ENCODE data around the gene FNTB. TPM values are rescaled to one million over a fixed set of nuclear protein-coding genes. Genes with fewer than 3 reads are reported as not detected.

FNTB gene
- total RNA-seq, 5 donors from 2014 or later (not counting 1 experiment from before 2014, with no cell fraction given): 9.6 to 14.2 (median 10.4) TPM

- no peak overlapping the region for H3K4me3 ChIP-seq (ENCODE audit: control insufficient read depth in 1 of 2, extremely low read depth in 1 of 2, low read length in 1 of 2)
- H3K4me3 Mint-ChIP-seq: no peak overlapping the region
- H3K9me3 ChIP-seq: no peaks in the 10 kb centered on the region
- no peak overlapping the region for H3K27ac ChIP-seq (ENCODE audit: low read length)
- DNase-seq: no peak
- H3K36me3 Mint-ChIP-seq: no peaks in the 10 kb centered on the region
- CTCF ChIA-PET: interaction anchor here in 1 of 2 donors (0.7 kb wide), 1 partner anchor 543 kb away, joined by 3 read pairs; no protein-coding TSS in a partner anchor
- no peaks in the 10 kb centered on the region for H3K9me3 Mint-ChIP-seq
- no peaks in the 10 kb centered on the region for H3K27me3 Mint-ChIP-seq
- peaks cover 10 to 12% of the 10 kb centered on the region in 2 experiments for H3K4me1 ChIP-seq (ENCODE audit: control insufficient read depth in 1 of 2, extremely low read depth in 1 of 2, insufficient read depth in 2 of 2, low read length in 2 of 2)
- WGBS (ENCODE audit: insufficient coverage): no CpG with 5 or more reads among the region's 2 CpGs
- peaks cover 27 to 43% (median 27%) of the 10 kb centered on the region in 3 donors for H3K4me1 Mint-ChIP-seq
- H3K27ac Mint-ChIP-seq: no peak overlapping the region
- ATAC-seq (replicated peaks in 1 of 4): no peak
- H3K36me3 ChIP-seq (ENCODE audit: control insufficient read depth in 2 of 2, extremely low read depth in 1 of 2, insufficient read depth in 1 of 2, low read length in 1 of 2): no peaks in the 10 kb centered on the region
- POLR2A ChIA-PET: no interaction called here
- no peaks in the 10 kb centered on the region for H3K27me3 ChIP-seq (replicated peaks in 1 of 2; ENCODE audit: control insufficient read depth in 2 of 2, extremely low read depth in 1 of 2, insufficient read depth in 2 of 2, low read length in 1 of 2)
Observed at GRCh38 chr14:64994540-64994939, 7.8 kb downstream of the FNTB start.

DNA sequence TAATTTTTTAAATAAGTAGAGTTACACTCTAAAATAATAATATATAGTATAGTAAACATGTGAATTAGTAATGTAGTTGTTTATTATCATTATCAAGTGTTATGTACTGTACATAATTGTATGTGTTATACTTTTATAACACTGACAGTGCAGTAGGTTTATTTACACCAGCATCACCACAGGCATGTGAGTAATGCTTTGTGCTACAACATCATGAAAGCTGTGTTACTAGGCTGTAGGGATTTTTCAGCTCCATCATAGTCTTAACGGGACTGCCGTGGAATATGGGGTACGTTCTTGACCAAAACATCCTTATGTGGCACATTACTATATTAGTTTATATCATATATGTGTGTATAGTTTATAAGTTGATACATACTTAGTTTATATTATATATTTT is 8.6 kb downstream of the FNTB start:
- POLR2A ChIA-PET: no interaction called here
- no CpG with 5 or more reads among the region's 3 CpGs for WGBS (ENCODE audit: insufficient coverage)
- Histone ChIP-seq H3K36me3 (ENCODE audit: control insufficient read depth in 2 of 2, extremely low read depth in 1 of 2, insufficient read depth in 1 of 2, low read length in 1 of 2) (no peaks in the 10 kb centered on the region), H3K4me3 (ENCODE audit: control insufficient read depth in 1 of 2, extremely low read depth in 1 of 2, low read length in 1 of 2) (no peak overlapping the region), H3K4me1 (ENCODE audit: control insufficient read depth in 1 of 2, extremely low read depth in 1 of 2, insufficient read depth in 2 of 2, low read length in 2 of 2) (peaks cover 4 to 5% of the 10 kb centered on the region in 2 experiments), H3K9me3 (no peaks in the 10 kb centered on the region), H3K27me3 (replicated peaks in 1 of 2; ENCODE audit: control insufficient read depth in 2 of 2, extremely low read depth in 1 of 2, insufficient read depth in 2 of 2, low read length in 1 of 2) (no peaks in the 10 kb centered on the region), H3K27ac (ENCODE audit: low read length) (no peak overlapping the region)
- Mint-ChIP-seq H3K27me3 (no peaks in the 10 kb centered on the region), H3K27ac (no peak overlapping the region), H3K9me3 (no peaks in the 10 kb centered on the region), H3K36me3 (no peaks in the 10 kb centered on the region), H3K4me3 (no peak overlapping the region), H3K4me1 (peaks cover 19 to 37% (median 19%) of the 10 kb centered on the region in 3 donors)
- ATAC-seq (replicated peaks in 1 of 4) (no peak), DNase-seq (no peak)
- CTCF ChIA-PET: interaction anchor here in 1 of 2 donors (0.7 to 0.8 kb wide), 2 partner anchors 19 to 107 kb away, joined by 3 to 5 read pairs; partner anchors contain the start of gene MAX

- peak overlapping the region in 2 of 3 donors; percentile 14 to 65 for H3K4me3 Mint-ChIP-seq
- no peak overlapping the region for H3K4me3 ChIP-seq (ENCODE audit: control insufficient read depth in 1 of 2, extremely low read depth in 1 of 2, low read length in 1 of 2)
- no peaks in the 10 kb centered on the region for H3K36me3 Mint-ChIP-seq
Observed at GRCh38 chr14:64997108-64997794, 10.6 kb downstream of the FNTB start.

DNA sequence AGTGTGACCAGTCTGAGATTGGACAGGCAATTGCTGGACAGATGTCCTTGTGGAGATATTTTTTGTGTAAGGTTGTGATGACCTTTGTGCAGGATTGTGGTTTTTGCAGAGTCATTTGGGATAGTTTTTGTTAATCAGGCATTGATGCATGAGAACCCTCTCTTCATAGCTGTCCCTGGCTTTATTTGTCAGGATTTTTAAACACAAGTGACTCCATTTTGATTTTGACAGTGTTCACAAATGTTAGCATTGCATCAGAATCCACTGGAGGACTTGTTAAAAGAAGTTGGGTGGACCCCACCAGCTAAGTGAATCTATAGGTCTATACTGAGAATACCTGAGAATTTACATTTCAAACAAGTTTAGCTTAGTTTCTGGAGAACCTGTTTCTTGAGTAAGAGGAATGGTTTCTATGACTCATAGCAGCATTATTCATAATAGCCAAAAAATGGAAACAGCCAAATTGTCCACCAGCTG is 11.8 kb downstream of the FNTB start:
- CTCF ChIA-PET: interaction anchor here in 1 of 2 donors (1.0 kb wide), 1 partner anchor 22 kb away, joined by 3 read pairs; no protein-coding TSS in a partner anchor

More at GRCh38 chr14:64997108-64997794, 10.6 kb downstream of the FNTB start:
- ATAC-seq (replicated peaks in 1 of 4) (peak in 1 of 4 experiments; percentile 63), DNase-seq (no peak)
- POLR2A ChIA-PET: interaction anchor here in 1 of 2 donors (0.6 kb wide), 2 partner anchors 78 to 105 kb away, joined by 3 read pairs; partner anchors contain the start of gene MAX
- no peak overlapping the region for H3K27ac Mint-ChIP-seq
- H3K4me1 ChIP-seq (ENCODE audit: control insufficient read depth in 1 of 2, extremely low read depth in 1 of 2, insufficient read depth in 2 of 2, low read length in 2 of 2): no peaks in the 10 kb centered on the region
- 81% methylated on average over 4 of the region's 7 CpGs for WGBS (ENCODE audit: insufficient coverage)
- CTCF ChIA-PET: no interaction called here
- no peaks in the 10 kb centered on the region for H3K36me3 ChIP-seq (ENCODE audit: control insufficient read depth in 2 of 2, extremely low read depth in 1 of 2, insufficient read depth in 1 of 2, low read length in 1 of 2)
- H3K27me3 Mint-ChIP-seq: no peaks in the 10 kb centered on the region
- H3K4me1 Mint-ChIP-seq: peaks cover 4 to 20% (median 8%) of the 10 kb centered on the region in 3 donors
- no peaks in the 10 kb centered on the region for H3K27me3 ChIP-seq (replicated peaks in 1 of 2; ENCODE audit: control insufficient read depth in 2 of 2, extremely low read depth in 1 of 2, insufficient read depth in 2 of 2, low read length in 1 of 2)
- no peaks in the 10 kb centered on the region for H3K9me3 Mint-ChIP-seq
- H3K27ac ChIP-seq (ENCODE audit: low read length): no peak overlapping the region
- no peaks in the 10 kb centered on the region for H3K9me3 ChIP-seq

GRCh38 chr14:65000898-65001591 is 14.3 kb downstream of the FNTB start:
- Mint-ChIP-seq H3K4me3 (no peak overlapping the region), H3K27ac (no peak overlapping the region), H3K36me3 (peaks cover 15% of the 10 kb centered on the region), H3K9me3 (no peaks in the 10 kb centered on the region), H3K27me3 (no peaks in the 10 kb centered on the region), H3K4me1 (peaks cover 11 to 21% (median 12%) of the 10 kb centered on the region in 3 donors)
- Histone ChIP-seq H3K36me3 (ENCODE audit: control insufficient read depth in 2 of 2, extremely low read depth in 1 of 2, insufficient read depth in 1 of 2, low read length in 1 of 2) (peaks cover 2 to 4% of the 10 kb centered on the region in 2 donors), H3K9me3 (no peaks in the 10 kb centered on the region), H3K27me3 (replicated peaks in 1 of 2; ENCODE audit: control insufficient read depth in 2 of 2, extremely low read depth in 1 of 2, insufficient read depth in 2 of 2, low read length in 1 of 2) (no peaks in the 10 kb centered on the region), H3K4me1 (ENCODE audit: control insufficient read depth in 1 of 2, extremely low read depth in 1 of 2, insufficient read depth in 2 of 2, low read length in 2 of 2) (no peaks in the 10 kb centered on the region), H3K27ac (ENCODE audit: low read length) (no peak overlapping the region), H3K4me3 (ENCODE audit: control insufficient read depth in 1 of 2, extremely low read depth in 1 of 2, low read length in 1 of 2) (no peak overlapping the region)
- ChIA-PET POLR2A (no interaction called here), CTCF (interaction anchor here in 1 of 2 donors (0.7 kb wide), 1 partner anchor 19 kb away, joined by 3 read pairs; no protein-coding TSS in a partner anchor)
- no peak for DNase-seq
- WGBS (ENCODE audit: insufficient coverage): 100% methylated on average over 1 of the region's 6 CpGs
- ATAC-seq (replicated peaks in 1 of 4): no peak

More for the DNA sequence above, 11.8 kb downstream of the FNTB start:
- H3K4me3 Mint-ChIP-seq: no peak overlapping the region
- no peak for ATAC-seq (replicated peaks in 1 of 4)
- no peak overlapping the region for H3K27ac Mint-ChIP-seq
- Histone ChIP-seq H3K27me3 (replicated peaks in 1 of 2; ENCODE audit: control insufficient read depth in 2 of 2, extremely low read depth in 1 of 2, insufficient read depth in 2 of 2, low read length in 1 of 2) (no peaks in the 10 kb centered on the region), H3K4me3 (ENCODE audit: control insufficient read depth in 1 of 2, extremely low read depth in 1 of 2, low read length in 1 of 2) (no peak overlapping the region), H3K36me3 (ENCODE audit: control insufficient read depth in 2 of 2, extremely low read depth in 1 of 2, insufficient read depth in 1 of 2, low read length in 1 of 2) (no peaks in the 10 kb centered on the region), H3K9me3 (no peaks in the 10 kb centered on the region), H3K27ac (ENCODE audit: low read length) (no peak overlapping the region), H3K4me1 (ENCODE audit: control insufficient read depth in 1 of 2, extremely low read depth in 1 of 2, insufficient read depth in 2 of 2, low read length in 2 of 2) (no peaks in the 10 kb centered on the region)
- H3K9me3 Mint-ChIP-seq: no peaks in the 10 kb centered on the region
- no peaks in the 10 kb centered on the region for H3K27me3 Mint-ChIP-seq
- POLR2A ChIA-PET: interaction anchor here in 1 of 2 donors (0.6 kb wide), 1 partner anchor 20 kb away, joined by 9 read pairs; no protein-coding TSS in a partner anchor
- H3K4me1 Mint-ChIP-seq: peaks cover 11 to 22% (median 13%) of the 10 kb centered on the region in 3 donors
- H3K36me3 Mint-ChIP-seq: peaks cover 4% of the 10 kb centered on the region
- no peak for DNase-seq

DNA sequence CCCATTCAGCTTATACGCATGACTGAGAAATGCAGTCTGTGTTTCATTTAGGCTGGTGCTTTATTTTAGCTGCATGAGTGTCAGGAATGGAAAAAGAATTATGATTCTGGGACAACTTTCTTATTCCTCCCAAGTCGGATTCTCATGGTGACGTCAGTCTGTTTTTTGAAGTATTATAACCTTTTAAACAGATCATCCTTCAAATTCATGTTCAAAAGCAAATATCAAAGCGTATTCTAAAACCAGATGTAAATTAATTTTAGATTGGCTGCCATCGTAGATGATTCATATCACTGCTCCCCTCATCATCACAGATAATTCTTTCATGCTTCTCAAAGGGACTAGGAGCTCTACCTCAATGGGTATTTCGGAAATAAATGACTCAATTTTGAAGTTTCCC is 15.0 kb downstream of the FNTB start:
- no CpG with 5 or more reads among the region's 6 CpGs for WGBS (ENCODE audit: insufficient coverage)
- H3K27me3 Mint-ChIP-seq: no peaks in the 10 kb centered on the region
- ChIA-PET POLR2A (no interaction called here), CTCF (interaction anchor here in 1 of 2 donors (0.7 kb wide), 1 partner anchor 18 kb away, joined by 3 read pairs; no protein-coding TSS in a partner anchor)
- H3K4me3 Mint-ChIP-seq: no peak overlapping the region
- Histone ChIP-seq H3K27ac (ENCODE audit: low read length) (no peak overlapping the region), H3K4me3 (ENCODE audit: control insufficient read depth in 1 of 2, extremely low read depth in 1 of 2, low read length in 1 of 2) (no peak overlapping the region), H3K36me3 (ENCODE audit: control insufficient read depth in 2 of 2, extremely low read depth in 1 of 2, insufficient read depth in 1 of 2, low read length in 1 of 2) (peaks cover 6 to 9% of the 10 kb centered on the region in 2 donors), H3K4me1 (ENCODE audit: control insufficient read depth in 1 of 2, extremely low read depth in 1 of 2, insufficient read depth in 2 of 2, low read length in 2 of 2) (no peaks in the 10 kb centered on the region), H3K9me3 (no peaks in the 10 kb centered on the region), H3K27me3 (replicated peaks in 1 of 2; ENCODE audit: control insufficient read depth in 2 of 2, extremely low read depth in 1 of 2, insufficient read depth in 2 of 2, low read length in 1 of 2) (no peaks in the 10 kb centered on the region)
- H3K4me1 Mint-ChIP-seq: peaks cover 11 to 19% (median 12%) of the 10 kb centered on the region in 3 donors
- H3K9me3 Mint-ChIP-seq: no peaks in the 10 kb centered on the region
- no peak for ATAC-seq (replicated peaks in 1 of 4)
- no peak for DNase-seq
- no peak overlapping the region for H3K27ac Mint-ChIP-seq
- peaks cover 21% of the 10 kb centered on the region for H3K36me3 Mint-ChIP-seq

Measured in T-cell (primary cell).